CD14-positive monocyte (primary cell): ENCODE results near the gene TRMT112. TPM values are rescaled to one million over a fixed set of nuclear protein-coding genes. Genes with fewer than 3 reads are reported as not detected.

ENCODE experiments used
- DNase-seq, 3 donors: peaks; one replicate each; pipeline ENCODE4 v3.0.0-alpha.2; 2011 to 2022
- H2AFZ ChIP-seq: 2 replicates; pipeline ENCODE4 v1.6.0; 2012; ENCODE audit warnings: mild to moderate bottlenecking, low read depth, low read length, inconsistent platforms; ENCODE audit not compliant: insufficient read depth, poor library complexity, severe bottlenecking
- H3K27ac ChIP-seq, 2 donors: 1 replicate in 1 of 2; 2 replicates in 1 of 2; pipeline ENCODE4 v1.5.1; 2012 to 2013; ENCODE audit warnings: low read length in 2 of 2, control low read depth in 1 of 2, inconsistent platforms in 1 of 2, low read depth in 1 of 2, mild to moderate bottlenecking in 1 of 2
- H3K27me3 ChIP-seq, 2 donors: one replicate each; pipeline versions ENCODE4 v1.6.0 to v1.6.1; 2011 to 2013; ENCODE audit warnings: low read length in 2 of 2; ENCODE audit not compliant: control insufficient read depth in 2 of 2, insufficient read depth in 2 of 2
- H3K36me3 ChIP-seq, 2 donors: replicated peaks in 1 of 2; 1 replicate in 1 of 2; 2 replicates in 1 of 2; pipeline versions ENCODE4 v1.5.1 to v1.6.1; 2012 to 2013; ENCODE audit warnings: low read length in 2 of 2, control low read depth in 1 of 2, inconsistent platforms in 1 of 2, mild to moderate bottlenecking in 1 of 2; ENCODE audit not compliant: insufficient read depth in 2 of 2, control insufficient read depth in 1 of 2
- H3K4me1 ChIP-seq, 2 donors: 1 replicate in 1 of 2; 2 replicates in 1 of 2; pipeline versions ENCODE4 v1.5.1 to v1.6.1; 2012 to 2013; ENCODE audit warnings: low read length in 2 of 2, control low read depth in 1 of 2, inconsistent platforms in 1 of 2, mild to moderate bottlenecking in 1 of 2, moderate library complexity in 1 of 2; ENCODE audit not compliant: insufficient read depth in 2 of 2, control insufficient read depth in 1 of 2
- H3K4me2 ChIP-seq: replicated peaks from 2 replicates; pipeline ENCODE3; 2012; ENCODE audit warnings: low read length, moderate library complexity, mild to moderate bottlenecking; ENCODE audit not compliant: poor library complexity, severe bottlenecking; ENCODE audit errors: extremely low read depth
- H3K4me3 ChIP-seq, 3 experiments: fragments of 200-600 bp in 1 of 3; sonication (generic) in 1 of 3; replicated peaks in 1 of 3; 1 replicate in 2 of 3; 2 replicates in 1 of 3; pipeline ENCODE4 v1.5.1; 2011 to 2013; ENCODE audit warnings: low read length in 3 of 3, mild to moderate bottlenecking in 3 of 3, control low read depth in 2 of 3, low read depth in 2 of 3, inconsistent platforms in 1 of 3, moderate library complexity in 1 of 3
- H3K79me2 ChIP-seq: 2 replicates; pipeline ENCODE4 v1.6.0; 2012; ENCODE audit warnings: mild to moderate bottlenecking, control low read depth, inconsistent platforms, low read length, moderate library complexity; ENCODE audit not compliant: insufficient read depth
- H3K9ac ChIP-seq: 2 replicates; pipeline ENCODE4 v1.6.0; 2017; ENCODE audit warnings: low read length, mild to moderate bottlenecking; ENCODE audit not compliant: insufficient read depth, poor library complexity, severe bottlenecking
- H3K9me3 ChIP-seq, 2 donors: replicated peaks in 1 of 2; 1 replicate in 1 of 2; 2 replicates in 1 of 2; pipeline versions ENCODE4 v1.5.1 to v1.6.1; 2012 to 2013; ENCODE audit warnings: low read length in 2 of 2, control low read depth in 1 of 2; ENCODE audit not compliant: control insufficient read depth in 1 of 2, insufficient read depth in 1 of 2
- H4K20me1 ChIP-seq: 2 replicates; pipeline ENCODE4 v1.6.0; 2012; ENCODE audit warnings: mild to moderate bottlenecking, low read length, control low read depth, moderate library complexity; ENCODE audit not compliant: insufficient read depth
- H3K27ac Mint-ChIP-seq, 7 donors: one replicate each; pipeline ENCODE4 v1.8.0; 2020; ENCODE audit warnings: mild to moderate bottlenecking in 7 of 7, mixed read lengths in 7 of 7, moderate library complexity in 6 of 7, inconsistent platforms in 2 of 7
- H3K27me3 Mint-ChIP-seq, 3 donors: one replicate each; pipeline ENCODE4 v1.8.0; 2021 to 2022; ENCODE audit warnings: low read depth in 3 of 3, mild to moderate bottlenecking in 3 of 3, mixed read lengths in 3 of 3, moderate library complexity in 3 of 3, inconsistent platforms in 1 of 3
- H3K36me3 Mint-ChIP-seq, 2 donors: one replicate each; pipeline ENCODE4 v1.8.0; 2020; ENCODE audit warnings: mixed read lengths in 2 of 2, inconsistent platforms in 1 of 2, mild to moderate bottlenecking in 1 of 2
- H3K4me1 Mint-ChIP-seq: one replicate; pipeline ENCODE4 v1.8.0; 2020; ENCODE audit warnings: mild to moderate bottlenecking, mixed read lengths
- H3K4me3 Mint-ChIP-seq, 2 donors: one replicate each; pipeline ENCODE4 v1.8.0; 2020; ENCODE audit warnings: mild to moderate bottlenecking in 2 of 2, mixed read lengths in 2 of 2, moderate library complexity in 1 of 2
- H3K9me3 Mint-ChIP-seq, 7 donors: one replicate each; pipeline ENCODE4 v1.8.0; 2020 to 2022; ENCODE audit warnings: mixed read lengths in 7 of 7, mild to moderate bottlenecking in 6 of 7, moderate library complexity in 6 of 7, inconsistent platforms in 2 of 7
- CTCF ChIP-seq: fragments of 200-600 bp; IDR thresholded peaks from one replicate; pipeline ENCODE4 v1.8.0; 2022; ENCODE audit warnings: antibody characterized with exemption, mild to moderate bottlenecking
- WGBS: methylation state at CpG from one replicate; pipeline ENCODE4 v1.1.5; 2013; ENCODE audit warnings: missing lambda C conversion rate; ENCODE audit not compliant: insufficient coverage; 5-methylcytosine and 5-hydroxymethylcytosine counted together
- intact Hi-C, 2 donors: fragments of 100-400 bp; cut with micrococcal nuclease; formaldehyde crosslinking; loops; one replicate each; pipeline versions ENCODE4 v1.15.0 to v1.15.1; 2023
- polyA plus RNA-seq, 3 donors: library from polyadenylated mRNA; depleted of rRNA in 1 of 3; unstranded in 2 of 3; stranded (reverse) in 1 of 3; fragments of 300-500 nt in 2 of 3; fragments of >200 nt in 1 of 3; fragmentation: Illumina TruSeq in 2 of 3; gene quantifications; 1 replicate in 2 of 3; 2 replicates in 1 of 3; pipeline ENCODE4 v1.2.3, GENCODE V29; 2012 to 2021

Gene TRMT112
- polyA plus RNA-seq, 3 donors = 162 to 298 (median 254) TPM

GRCh38 chr11:64349404-64349803 lies 32.0 kb upstream of the TRMT112 start:
- H3K79me2 ChIP-seq = peaks cover 5% of the 10 kb centered on the region
- H3K4me1 Mint-ChIP-seq = peaks cover 22% of the 10 kb centered on the region
- H3K9me3 Mint-ChIP-seq = peaks cover 0 to 1% (median 0%) of the 10 kb centered on the region in 7 donors
- peaks cover 44 to 92% of the 10 kb centered on the region in 2 donors for H3K36me3 Mint-ChIP-seq
- H3K4me3 ChIP-seq = no peak overlapping the region
- no peak overlapping the region for H3K9ac ChIP-seq
- no peak overlapping the region for H3K4me3 Mint-ChIP-seq
- peaks cover 86% of the 10 kb centered on the region for H4K20me1 ChIP-seq
- H3K4me1 ChIP-seq = peaks cover 7 to 13% of the 10 kb centered on the region in 2 donors
- no peak overlapping the region for H3K27ac Mint-ChIP-seq
- no peaks in the 10 kb centered on the region for H3K27me3 ChIP-seq
- intact Hi-C loops = no loop called here
- WGBS = 98% methylated on average over 11 of the region's 11 CpGs
- H3K4me2 ChIP-seq = no peak overlapping the region
- H3K27ac ChIP-seq = no peak overlapping the region
- no peak for DNase-seq
- no peaks in the 10 kb centered on the region for H3K9me3 ChIP-seq
- H3K36me3 ChIP-seq = peaks cover 75 to 89% of the 10 kb centered on the region in 2 donors
- H2AFZ ChIP-seq = no peak overlapping the region
- no peak for TF ChIP-seq CTCF
- no peaks in the 10 kb centered on the region for H3K27me3 Mint-ChIP-seq

- H3K4me1 Mint-ChIP-seq = peaks cover 22% of the 10 kb centered on the region
- 91% methylated on average over 6 of the region's 7 CpGs for WGBS
- H3K9ac ChIP-seq = no peak overlapping the region
Measured at GRCh38 chr11:64349025-64349387, 31.6 kb upstream of the TRMT112 start.

More at GRCh38 chr11:64349025-64349387, 31.6 kb upstream of the TRMT112 start:
- H3K27me3 ChIP-seq = no peaks in the 10 kb centered on the region
- intact Hi-C loops = no loop called here
- Mint-ChIP-seq H3K9me3 (peaks cover 0 to 1% (median 0%) of the 10 kb centered on the region in 7 donors), H3K27me3 (no peaks in the 10 kb centered on the region), H3K27ac (no peak overlapping the region), H3K4me3 (no peak overlapping the region), H3K36me3 (peaks cover 45 to 93% of the 10 kb centered on the region in 2 donors)
- no peak for TF ChIP-seq CTCF
- H2AFZ ChIP-seq = no peak overlapping the region
- H3K4me3 ChIP-seq = no peak overlapping the region
- peaks cover 9% of the 10 kb centered on the region for H3K79me2 ChIP-seq
- no peak for DNase-seq
- H3K27ac ChIP-seq = no peak overlapping the region
- no peak overlapping the region for H3K4me2 ChIP-seq
- H3K4me1 ChIP-seq = peaks cover 3 to 9% of the 10 kb centered on the region in 2 donors
- peaks cover 86% of the 10 kb centered on the region for H4K20me1 ChIP-seq
- H3K9me3 ChIP-seq = no peaks in the 10 kb centered on the region
- H3K36me3 ChIP-seq = peaks cover 77 to 90% of the 10 kb centered on the region in 2 donors
